Skeletal muscle cell (primary cell): ENCODE results near the gene RGS11.
A peak's percentile ranks its signal among the peaks of the same experiment; 100 is the strongest.
"Not testable (repeated sequence)": the region's sequence is repeated elsewhere in the genome, so short reads cannot be mapped to it uniquely, and the experiment has no call there.

Source experiments
- DNase-seq: peaks from one replicate; pipeline ENCODE4 v3.0.0-alpha.2; 2010; ENCODE audit warnings: low read depth
- H3K4me3 ChIP-seq: 2 replicates; pipeline ENCODE4 v1.5.1; 2011; ENCODE audit warnings: low read depth, mild to moderate bottlenecking, control low read depth, low read length, moderate library complexity

Gene RGS11

DNA sequence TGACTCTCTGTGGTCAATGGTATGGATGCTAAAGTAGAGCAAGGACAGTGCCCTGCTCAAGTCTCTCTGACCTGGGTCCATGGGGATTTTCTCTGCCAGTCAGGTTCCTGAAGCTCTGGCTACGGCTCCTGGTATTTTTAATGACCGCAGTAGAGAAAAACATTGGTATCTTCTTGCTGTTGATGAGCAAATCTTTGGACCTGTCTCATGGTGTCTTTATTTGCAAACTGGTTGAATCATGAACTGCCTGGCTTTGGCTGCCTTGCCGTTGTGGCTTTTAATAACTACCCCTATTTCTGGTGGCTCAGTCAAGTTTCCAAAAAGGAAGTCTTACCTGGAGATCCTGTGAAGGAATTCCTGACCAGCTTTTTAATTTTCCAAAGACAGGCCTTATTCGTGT, 32.4 kb downstream of the RGS11 start:
- no peak overlapping the region for H3K4me3 ChIP-seq
- DNase-seq = no peak

DNA sequence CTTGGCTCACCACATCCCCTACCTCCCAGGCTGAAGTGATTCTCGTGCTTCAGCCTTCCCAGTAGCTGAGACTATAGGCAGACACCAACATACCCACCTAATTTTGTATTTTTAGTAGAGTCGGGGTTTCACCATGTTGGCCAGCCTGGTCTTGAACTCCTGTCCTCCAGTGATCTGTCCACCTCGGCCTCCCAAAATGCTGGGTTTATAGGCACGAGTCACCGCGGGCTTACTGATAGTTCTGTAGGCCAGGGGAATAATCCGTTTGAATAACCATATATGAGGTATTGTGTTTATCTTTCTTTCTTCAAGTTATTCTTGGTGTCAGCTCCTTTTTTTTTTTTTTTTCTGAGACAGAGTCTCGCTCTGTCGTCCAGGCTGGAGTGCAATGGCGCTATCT, 33.5 kb downstream of the RGS11 start:
- no peak for DNase-seq
- no peak overlapping the region for H3K4me3 ChIP-seq

DNA sequence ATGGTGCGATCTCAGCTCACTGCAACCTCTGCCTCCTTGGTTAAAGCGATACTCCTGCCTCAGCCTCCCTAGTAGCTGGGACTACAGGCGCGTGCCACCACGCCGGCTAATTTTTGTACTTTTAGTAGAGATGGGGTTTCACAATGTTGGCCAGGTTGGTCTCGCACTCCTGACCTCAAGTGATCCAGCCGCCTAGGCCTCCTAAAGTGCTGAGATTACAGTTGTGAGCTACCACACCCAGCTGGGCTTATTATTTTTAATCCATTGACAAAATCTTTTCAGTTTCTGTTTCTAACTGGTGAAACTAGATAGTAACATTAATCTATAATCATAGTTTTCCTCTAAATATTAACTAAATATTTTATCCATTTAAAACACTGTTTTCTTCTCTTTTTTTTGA, 35.2 kb downstream of the RGS11 start:
- no peak overlapping the region for H3K4me3 ChIP-seq
- no peak for DNase-seq

DNA sequence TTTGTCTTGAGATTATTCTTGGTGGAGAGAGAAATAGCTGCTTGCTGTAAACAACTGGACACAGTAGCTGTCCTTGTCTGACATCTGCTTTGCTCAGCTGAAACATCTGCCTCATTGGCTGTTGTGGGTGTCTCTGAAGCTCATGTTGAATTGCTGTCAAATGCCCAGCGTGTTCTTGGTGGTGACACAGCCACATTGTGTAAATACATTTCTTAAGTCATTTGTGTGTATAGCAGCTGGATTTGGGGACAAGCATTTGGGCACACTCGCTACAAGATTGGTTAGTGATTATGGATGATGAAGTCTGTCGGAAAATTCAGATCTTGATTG, 35.8 kb downstream of the RGS11 start:
- DNase-seq = no peak
- no peak overlapping the region for H3K4me3 ChIP-seq

DNA sequence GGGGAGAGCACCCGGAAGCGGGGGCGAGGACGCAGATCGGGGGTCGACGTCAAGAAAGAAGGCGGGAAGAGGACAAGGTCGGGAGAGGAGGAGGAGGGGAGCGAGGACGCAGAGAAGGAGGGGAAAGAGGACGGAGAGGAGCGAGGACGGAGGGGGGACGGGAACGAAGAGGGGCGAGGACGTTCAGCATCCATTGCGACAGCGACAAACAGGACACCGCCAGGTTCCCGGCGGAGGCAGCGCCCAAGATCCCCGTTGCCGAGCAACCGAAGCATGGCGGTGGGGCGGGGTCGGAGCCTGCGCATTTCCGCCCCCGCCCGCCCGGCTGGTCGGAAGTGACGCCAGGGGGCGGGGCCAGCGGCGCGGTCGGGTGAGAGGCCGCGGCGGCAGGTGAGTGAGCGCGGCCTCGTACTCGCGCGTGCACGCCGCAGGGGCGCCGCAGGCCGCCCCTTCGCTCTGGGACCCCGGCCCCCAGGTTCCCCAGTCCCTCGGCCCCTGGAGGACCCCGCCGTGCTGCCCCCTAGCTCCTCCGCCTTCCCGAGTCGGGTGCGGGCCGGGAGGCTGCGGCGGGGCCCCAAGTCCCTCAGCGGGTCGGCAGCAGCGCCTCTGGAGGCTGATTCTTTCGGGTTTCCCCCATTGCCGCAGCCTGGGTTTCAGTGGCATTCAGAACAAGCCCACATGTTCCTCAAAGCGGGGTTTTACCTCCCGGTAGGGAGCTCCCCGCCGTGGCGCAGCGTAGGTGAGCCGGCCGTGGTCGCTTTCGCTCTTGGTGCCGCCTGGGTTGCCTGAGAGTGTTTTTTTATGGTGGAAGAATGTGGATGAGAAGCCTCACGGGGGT, 41.1 kb downstream of the RGS11 start, which contains the start of gene FAM234A:
Gene FAM234A, plus strand, starts transcription at position 354 of the 838 bp plus-strand sequence. CDS start 19,593 bp downstream, outside the sequence.
- DNase-seq = peak; percentile 66
- H3K4me3 ChIP-seq = peak within 1 kb of the TSS; percentile 96

DNA sequence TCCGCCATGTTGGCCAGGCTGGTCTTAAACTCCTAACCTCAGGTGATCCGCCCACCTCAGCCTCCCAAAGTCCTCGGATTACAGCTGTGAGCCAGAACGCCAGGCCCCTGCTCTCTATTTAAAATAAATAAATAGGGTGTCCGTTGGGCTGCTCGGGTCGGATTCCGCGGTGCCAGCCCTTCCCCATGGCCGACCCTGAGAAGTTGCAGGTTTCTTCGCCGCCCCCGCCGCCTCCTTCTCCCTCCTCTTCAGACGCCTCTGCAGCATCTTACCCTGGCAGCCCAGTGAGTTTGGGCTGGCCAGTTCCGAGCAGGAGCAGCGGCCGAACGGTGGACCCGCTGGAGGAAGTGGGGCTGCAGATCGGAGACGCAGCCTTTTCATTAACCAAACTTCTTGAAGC, 44.8 kb downstream of the RGS11 start:
- H3K4me3 ChIP-seq = no peak overlapping the region
- no peak for DNase-seq

DNA sequence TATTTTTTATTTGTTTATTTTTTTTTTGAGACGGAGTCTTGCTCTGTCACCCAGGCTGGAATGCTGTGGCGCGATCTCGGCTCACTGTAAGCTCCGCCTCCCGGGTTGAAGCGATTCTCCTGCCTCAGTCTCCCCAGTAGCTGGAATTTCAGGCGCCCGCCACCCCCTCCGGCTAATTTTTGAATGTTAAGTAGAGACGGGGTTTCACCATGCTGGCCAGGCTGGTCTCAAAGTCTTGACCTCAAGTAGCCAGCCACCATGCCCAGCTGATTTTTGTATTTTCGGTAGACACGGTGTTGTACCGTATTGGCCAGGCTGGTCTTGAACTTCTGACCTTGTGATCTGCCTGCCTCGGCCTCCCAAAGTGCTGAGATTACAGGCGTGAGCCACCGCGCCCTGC, 45.4 kb downstream of the RGS11 start:
- not testable (repeated sequence) for H3K4me3 ChIP-seq, DNase-seq

DNA sequence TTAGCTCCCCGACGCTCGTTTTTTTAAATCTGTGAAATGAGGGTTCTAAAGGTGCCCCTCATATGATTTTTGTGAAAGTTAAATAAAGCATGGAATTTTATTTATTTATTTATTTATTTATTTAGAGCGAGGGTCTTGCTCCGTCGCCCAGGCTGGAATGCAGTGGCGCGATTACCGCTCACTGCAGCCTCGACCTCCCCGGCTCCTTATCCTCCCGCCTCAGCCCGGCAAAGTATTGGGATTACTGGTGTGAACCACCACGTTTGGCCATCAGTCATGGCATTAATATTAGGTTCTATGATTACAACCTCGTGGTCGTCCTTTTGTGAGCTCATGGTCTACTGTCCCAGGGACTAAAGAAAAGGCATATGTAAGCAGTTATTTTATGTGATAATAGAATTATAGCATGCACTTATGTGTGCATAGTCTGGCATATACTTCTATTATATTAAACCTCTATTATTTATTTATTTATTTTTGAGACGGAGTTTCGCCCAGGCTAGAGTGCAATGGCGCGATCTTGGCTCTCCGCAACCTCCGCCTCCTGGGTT, 45.9 kb downstream of the RGS11 start:
- H3K4me3 ChIP-seq = peak overlapping the region; percentile 97
- DNase-seq = no peak

DNA sequence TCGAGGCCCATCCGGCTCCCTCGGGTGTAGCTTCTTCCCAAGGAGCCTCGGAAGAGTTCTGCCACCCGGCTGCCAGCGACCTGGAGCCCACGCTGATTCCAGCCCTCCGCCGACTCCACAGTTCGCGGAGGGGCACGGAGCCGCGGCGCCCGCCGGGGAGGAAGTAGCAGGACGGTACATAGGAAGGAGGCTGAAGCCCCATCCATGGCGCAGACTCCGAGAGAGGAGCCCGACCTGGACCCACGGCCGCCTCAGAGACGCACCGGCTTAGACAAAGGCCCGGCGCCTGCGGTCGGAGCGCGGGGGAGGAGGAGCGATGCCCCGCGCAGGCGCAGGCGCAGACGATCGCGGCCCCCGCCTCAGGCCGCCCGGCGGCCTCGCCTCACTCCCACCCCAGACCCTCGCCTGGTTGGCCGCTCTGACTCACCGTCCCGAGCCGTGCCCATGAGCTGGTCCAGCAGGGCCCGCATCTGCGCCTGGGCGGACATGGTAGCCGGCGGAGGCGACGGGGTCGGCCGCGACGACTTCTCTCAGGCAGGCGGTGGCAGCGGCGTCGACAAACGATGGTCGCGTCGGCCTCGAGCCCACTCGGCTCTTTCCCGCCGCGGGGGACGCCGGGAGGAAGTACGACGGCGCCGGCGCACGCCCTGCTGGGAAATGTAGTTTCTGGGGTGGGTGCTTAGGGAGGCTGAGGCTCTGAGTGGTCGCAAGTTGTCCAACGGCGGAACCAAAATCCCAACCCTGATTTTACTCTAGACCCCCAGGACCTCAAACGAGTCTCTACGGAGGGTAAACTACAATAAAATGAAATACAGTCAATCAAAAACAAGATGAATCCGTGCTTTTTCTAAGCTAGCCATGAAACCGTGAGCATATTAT, 46.7 kb downstream of the RGS11 start, which contains the start of gene LUC7L:
Gene LUC7L, minus strand, starts transcription at position 598 of the 879 bp plus-strand sequence. Its CDS starts 110 bp downstream, at position 488.
- H3K4me3 ChIP-seq = peak within 1 kb of the TSS; percentile 97
- peak; percentile 52 for DNase-seq

DNA sequence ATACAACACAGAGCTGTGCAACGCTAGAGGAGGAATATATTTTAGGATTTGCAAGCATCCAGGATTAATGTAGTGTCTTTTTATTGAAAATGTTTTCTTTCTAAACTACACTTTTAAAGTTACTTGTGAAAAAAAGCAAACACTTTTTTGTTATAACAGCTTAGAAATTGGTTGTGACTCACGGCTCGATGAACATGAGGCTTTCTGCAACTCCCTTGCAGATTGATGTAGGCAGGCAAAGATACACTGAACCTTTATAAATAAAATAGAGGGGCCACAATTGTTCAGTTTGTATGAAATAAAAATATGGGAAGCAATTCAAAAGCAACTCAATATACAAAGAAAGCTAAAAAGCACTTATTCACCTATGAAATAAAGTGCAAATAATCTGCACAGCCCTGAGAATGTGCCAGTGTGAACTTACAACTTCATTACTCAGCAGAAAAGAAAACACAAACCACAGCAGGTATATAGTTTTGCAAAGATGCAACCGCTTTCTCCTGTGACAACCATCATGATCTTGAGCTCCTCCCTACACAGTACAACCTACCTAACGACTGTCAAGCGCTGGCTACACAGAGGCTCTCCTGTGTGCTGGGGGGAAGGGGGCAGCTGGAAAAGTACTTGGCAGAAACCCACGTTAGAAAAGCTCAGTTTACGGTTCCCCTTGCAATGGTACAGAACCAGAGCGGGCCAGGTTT, 47.4 kb downstream of the RGS11 start:
- no peak for DNase-seq

DNA sequence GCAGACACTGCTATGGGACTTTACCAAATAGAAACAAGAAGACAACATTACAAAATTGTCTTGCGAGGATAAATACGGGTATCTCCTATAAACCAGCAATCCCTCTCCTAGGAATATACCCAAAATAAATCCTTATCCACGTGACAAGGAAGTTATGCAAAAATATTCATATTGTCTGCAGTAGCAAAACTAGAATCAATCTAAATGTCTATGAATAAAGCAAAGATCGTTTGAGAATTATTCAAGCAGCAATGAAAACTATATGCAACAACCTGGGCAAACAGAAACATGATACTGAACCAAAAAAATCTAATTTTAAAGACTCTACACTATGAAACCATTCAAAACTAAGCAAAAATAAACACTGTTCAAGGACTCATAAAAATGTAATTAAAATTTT, 55.7 kb downstream of the RGS11 start:
- no peak overlapping the region for H3K4me3 ChIP-seq
- DNase-seq = no peak

More for the DNA sequence above, 47.4 kb downstream of the RGS11 start:
- H3K4me3 ChIP-seq = peak overlapping the region; percentile 97
